SKM-1 (cell line): ENCODE results near the gene LIAS.

Experiments used
- DNase-seq: peaks from one replicate; lab custom pipeline; 2025; ENCODE audit not compliant: unreplicated experiment; lab: John Stamatoyannopoulos, UW

Gene LIAS

GRCh38 chr4:39528061-39528465 lies 69.2 kb downstream of the LIAS start:
- no peak for DNase-seq
